Left colon (tissue), 2 donors: ENCODE results near the gene GRXCR2. TPM values are rescaled to one million over a fixed set of nuclear protein-coding genes. Genes with fewer than 3 reads are reported as not detected.

Experiments
- total RNA-seq, 2 donors: library from RNA; stranded (reverse); fragmentation: NEBNext Ultra II Directional; extraction: Animal tissue kit (Norgen Biotek cat#: 25700); gene quantifications; one replicate each; pipeline ENCODE4 v1.2.1, GENCODE V29; 2021
- donor health status: DM: no; HTN: no; CAD: no.
- donor health status: DM: yes; HTN: yes; CAD: no.

Gene GRXCR2
- total RNA-seq, 2 donors from 2014 or later, result not detected

Other genes with a start within 250 kb of the GRXCR2 start
- gene PRELID2, start 37.7 kb downstream of the GRXCR2 start, total RNA-seq, result 10 to 100 TPM; 86.8 to 95.0 TPM
- gene SH3RF2, start 63.6 kb upstream of the GRXCR2 start, total RNA-seq, result 10 to 100 TPM; 54.9 to 62.9 TPM
- under 1 TPM in 1 of 2 donors, not detected in 1; 0.49 TPM for gene PLAC8L1, start 232.6 kb upstream of the GRXCR2 start, total RNA-seq